MV-4-11 (cell line): Measurements from ENCODE around the gene PYY.
A peak's percentile ranks its signal among the peaks of the same experiment; 100 is the strongest.
"Not testable (repeated sequence)": the region's sequence is repeated elsewhere in the genome, so short reads cannot be mapped to it uniquely, and the experiment has no call there.

Experiments used
- DNase-seq: peaks from one replicate; lab custom pipeline; 2025; lab: John Stamatoyannopoulos, UW

PYY gene

GRCh38 chr17:43953746-43954145 is at the start of gene PYY:
PYY (minus strand) TSS chr17:43953940; CDS start chr17:43953483, 457 bp downstream.
- DNase-seq = no peak

- DNase-seq = peak; percentile 13
Observed at GRCh38 chr17:44002141-44002848, 48.6 kb upstream of the PYY start.

GRCh38 chr17:44001461-44001920 is 47.8 kb upstream of the PYY start:
- DNase-seq = no peak

- no peak for DNase-seq
Observed at GRCh38 chr17:44000871-44001460, 47.2 kb upstream of the PYY start.

- DNase-seq = no peak
Observed at GRCh38 chr17:44000141-44000860, 46.6 kb upstream of the PYY start.

- no peak for DNase-seq
Observed at GRCh38 chr17:43999024-43999423, 45.3 kb upstream of the PYY start.

- DNase-seq = peak; percentile 78
Observed at GRCh38 chr17:43998552-43998951, 44.8 kb upstream of the PYY start.

- not testable (repeated sequence) for DNase-seq
Observed at GRCh38 chr17:43997180-43997579, 43.4 kb upstream of the PYY start.

- DNase-seq = no peak
Observed at GRCh38 chr17:43995150-43995471, 41.4 kb upstream of the PYY start.

GRCh38 chr17:43994272-43995149 is 40.8 kb upstream of the PYY start:
- DNase-seq = peak; percentile 39

- peak; percentile 21 for DNase-seq
Observed at GRCh38 chr17:43992641-43993040, 38.9 kb upstream of the PYY start.

GRCh38 chr17:43988301-43988700 is 34.6 kb upstream of the PYY start:
- DNase-seq = no peak

GRCh38 chr17:43987131-43988021 is 33.6 kb upstream of the PYY start:
- no peak for DNase-seq

GRCh38 chr17:43986225-43986981 is 32.7 kb upstream of the PYY start:
- DNase-seq = no peak

GRCh38 chr17:43984521-43984920 is 30.8 kb upstream of the PYY start:
- DNase-seq = no peak

GRCh38 chr17:43983515-43984411 is 30.0 kb upstream of the PYY start:
- DNase-seq = no peak

GRCh38 chr17:43983196-43983514 is 29.4 kb upstream of the PYY start:
- DNase-seq = no peak

GRCh38 chr17:43982171-43982570 is 28.4 kb upstream of the PYY start:
- DNase-seq = no peak

- DNase-seq = no peak
Observed at GRCh38 chr17:43979671-43980070, 25.9 kb upstream of the PYY start.

- no peak for DNase-seq
Observed at GRCh38 chr17:43979011-43979410, 25.3 kb upstream of the PYY start.
